Panc1 (cell line): ENCODE measurements around the gene ASTN2. TPM values are rescaled to one million over a fixed set of nuclear protein-coding genes. Genes with fewer than 3 reads are reported as not detected.

Experiments used
- ATAC-seq: fragments of 200-7000 bp; cut with Tn5 transposase; 2 replicates; pipeline ENCODE4 v1.9.1; 2020; ENCODE audit warnings: mild to moderate bottlenecking, moderate library complexity
- BruUV-seq: library from RNA; stranded (reverse); fragments of 400-500 nt; replicated peaks from 2 replicates; lab custom pipeline; 2021; lab: Mats Ljungman, UMichigan
- CTCF ChIA-PET: fragments of 300-600 bp; sonication (Branson Sonifier 250); formaldehyde crosslinking; loops from one replicate; lab custom pipeline; 2022; ENCODE audit warnings: antibody characterized with exemption; lab: Charles Lee
- POLR2A ChIA-PET: fragments of 300-600 bp; sonication (Branson Sonifier 250); formaldehyde crosslinking; loops from one replicate; lab custom pipeline; 2022; ENCODE audit warnings: antibody characterized with exemption; lab: Charles Lee
- DNase-seq: peaks from one replicate; pipeline ENCODE4 v3.0.0-alpha.2; 2010; ENCODE audit warnings: low read depth, low spot score
- H3K27ac ChIP-seq: 2 replicates; pipeline ENCODE4 v1.5.1; 2011; ENCODE audit warnings: mild to moderate bottlenecking, low read length, inconsistent platforms
- H3K27me3 ChIP-seq: fragments of 200-500 bp; sonication (Bioruptor generic); 2 replicates; pipeline ENCODE4 v1.6.0; 2014; ENCODE audit warnings: low read length, inconsistent platforms; ENCODE audit not compliant: control insufficient read depth, insufficient read depth
- H3K36me3 ChIP-seq: fragments of 200-500 bp; sonication (Bioruptor generic); 2 replicates; pipeline ENCODE4 v1.5.1; 2014; ENCODE audit warnings: inconsistent platforms, mild to moderate bottlenecking, low read length, moderate library complexity; ENCODE audit not compliant: control insufficient read depth, insufficient read depth
- H3K4me1 ChIP-seq: 2 replicates; pipeline ENCODE4 v1.5.1; 2011; ENCODE audit warnings: inconsistent platforms, mild to moderate bottlenecking, low read length, moderate library complexity; ENCODE audit not compliant: control insufficient read depth, insufficient read depth
- H3K4me3 ChIP-seq, 2 experiments: 2 replicates each; pipeline ENCODE4 v1.5.1; 2011 to 2012; ENCODE audit warnings: low read depth in 2 of 2, low read length in 2 of 2, mild to moderate bottlenecking in 2 of 2, inconsistent platforms in 1 of 2, moderate library complexity in 1 of 2
- H3K9me3 ChIP-seq: fragments of 200-500 bp; sonication (Bioruptor generic); 2 replicates; pipeline ENCODE4 v1.5.1; 2014; ENCODE audit warnings: low read depth, mild to moderate bottlenecking, inconsistent platforms, low read length, moderate library complexity; ENCODE audit not compliant: control insufficient read depth, insufficient read depth
- CTCF ChIP-seq: fragments of 450-650 bp; IDR thresholded peaks from 2 replicates; pipeline ENCODE4 v1.5.1; 2017; ENCODE audit warnings: mild to moderate bottlenecking
- POLR2AphosphoS5 ChIP-seq: IDR thresholded peaks from 2 replicates; pipeline ENCODE4 v1.6.1; 2012; ENCODE audit warnings: mild to moderate bottlenecking, low read depth, low read length, moderate library complexity
- REST ChIP-seq, 2 experiments: IDR thresholded peaks; 2 replicates each; pipeline ENCODE4 v1.6.1; 2011 to 2012; ENCODE audit warnings: low read depth in 2 of 2, control low read depth in 1 of 2, low read length in 1 of 2, mild to moderate bottlenecking in 1 of 2, moderate library complexity in 1 of 2; ENCODE audit not compliant: insufficient read depth in 1 of 2
- SIN3A ChIP-seq: IDR thresholded peaks from 2 replicates; pipeline ENCODE4 v1.6.1; 2012; ENCODE audit warnings: low read depth, mild to moderate bottlenecking, low read length, moderate library complexity, borderline replicate concordance; ENCODE audit not compliant: insufficient read depth
- TCF7L2 ChIP-seq: IDR thresholded peaks from 2 replicates; pipeline ENCODE4 v1.6.1; 2011; ENCODE audit warnings: mild to moderate bottlenecking, low read depth, low read length, inconsistent platforms
- in situ Hi-C: cut with HindIII; loops from 2 replicates; pipeline ENCODE4 v1.10.0; 2016; ENCODE audit warnings: low sequenced_read_pairs, low pct_unique_long_range_greater_than_20kb
- intact Hi-C: fragments of 100-400 bp; cut with micrococcal nuclease; formaldehyde crosslinking; loops from one replicate; pipeline ENCODE4 v1.10.0; 2022; ENCODE audit not compliant: unreplicated experiment
- total RNA-seq: library from RNA; stranded (reverse); gene quantifications from one replicate; pipeline ENCODE4 v1.2.1, GENCODE V29; 2021; ENCODE audit not compliant: unreplicated experiment

ASTN2 gene
- total RNA-seq, 1 experiment from 2014 or later = 3.9 TPM

- in situ Hi-C loops = no loop called here
- Histone ChIP-seq H3K4me3 (no peak overlapping the region), H3K36me3 (no peaks in the 10 kb centered on the region), H3K9me3 (no peaks in the 10 kb centered on the region), H3K27ac (no peak overlapping the region), H3K4me1 (no peaks in the 10 kb centered on the region), H3K27me3 (no peaks in the 10 kb centered on the region)
- no TSS peak for BruUV-seq
- POLR2A ChIA-PET = no interaction called here
- ATAC-seq (no peak), DNase-seq (no peak)
- CTCF ChIA-PET = no interaction called here
- intact Hi-C loops = no loop called here
- TF ChIP-seq REST (IDR thresholded peaks at IDR 0.05; ENCODE audit: insufficient read depth in 1 of 2, low read depth in 2 of 2, low read length in 1 of 2) (peak; percentile 73 to 77; a peak in 3 of 4 replicates), POLR2AphosphoS5 (no peak)
These were observed 608.8 kb downstream of the ASTN2 start for GRCh38 chr9:116806075-116806474.

- ChIA-PET POLR2A (no interaction called here), CTCF (no interaction called here)
- Histone ChIP-seq H3K27ac (no peak overlapping the region), H3K9me3 (no peaks in the 10 kb centered on the region), H3K4me1 (no peaks in the 10 kb centered on the region), H3K27me3 (no peaks in the 10 kb centered on the region), H3K36me3 (no peaks in the 10 kb centered on the region), H3K4me3 (no peak overlapping the region)
- no TSS peak for BruUV-seq
- TF ChIP-seq POLR2AphosphoS5 (no peak), TCF7L2 (no peak), CTCF (no peak), REST (IDR thresholded peaks at IDR 0.05; ENCODE audit: insufficient read depth in 1 of 2, low read depth in 2 of 2, low read length in 1 of 2) (no peak), SIN3A (no peak)
- DNase-seq (no peak), ATAC-seq (no peak)
- intact Hi-C loops (no loop called here), in situ Hi-C loops (no loop called here)
These were observed 614.0 kb downstream of the ASTN2 start for GRCh38 chr9:116800885-116801284.
